Activated CD4-positive, alpha-beta T cell treated with anti-CD3 and anti-CD28 coated beads, Interleukin-10, Interleukin-2, amounts not matched to agents 100 ng/mL and 50 ng/mL, durations not matched to agents 16 hours and 8 hours (primary cell): ENCODE measurements around the gene ABCG1.

Experiments used
- DNase-seq: peaks from one replicate; pipeline ENCODE4 v3.0.0-alpha.2; 2020

Gene ABCG1

DNA sequence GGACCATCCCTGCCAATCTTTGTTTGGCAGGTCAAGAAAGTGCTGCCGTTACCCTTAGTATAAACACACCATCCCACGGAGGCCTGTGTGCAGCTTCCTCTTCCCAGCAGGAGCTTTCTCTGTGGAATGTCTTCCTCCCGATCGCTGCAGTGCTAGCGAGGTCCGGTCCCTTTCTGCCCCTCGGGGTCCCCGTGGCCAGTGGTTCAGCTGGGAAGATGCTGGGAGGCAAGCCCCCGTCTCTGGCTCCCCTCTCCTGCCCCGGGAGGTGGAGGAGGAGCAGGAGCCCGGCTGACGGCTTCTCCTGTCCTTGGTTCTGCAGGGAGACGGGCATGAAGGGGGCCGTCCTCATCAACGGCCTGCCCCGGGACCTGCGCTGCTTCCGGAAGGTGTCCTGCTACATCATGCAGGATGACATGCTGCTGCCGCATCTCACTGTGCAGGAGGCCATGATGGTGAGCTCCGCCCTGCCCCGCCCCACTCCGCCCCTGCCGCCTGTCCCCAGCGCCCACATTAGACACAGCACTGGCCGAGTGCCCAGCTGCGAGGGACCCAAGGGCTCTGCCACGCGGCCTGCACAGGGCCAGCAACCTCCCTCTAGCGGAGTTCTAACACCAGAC, 54.2 kb downstream of the ABCG1 start:
- no peak for DNase-seq

DNA sequence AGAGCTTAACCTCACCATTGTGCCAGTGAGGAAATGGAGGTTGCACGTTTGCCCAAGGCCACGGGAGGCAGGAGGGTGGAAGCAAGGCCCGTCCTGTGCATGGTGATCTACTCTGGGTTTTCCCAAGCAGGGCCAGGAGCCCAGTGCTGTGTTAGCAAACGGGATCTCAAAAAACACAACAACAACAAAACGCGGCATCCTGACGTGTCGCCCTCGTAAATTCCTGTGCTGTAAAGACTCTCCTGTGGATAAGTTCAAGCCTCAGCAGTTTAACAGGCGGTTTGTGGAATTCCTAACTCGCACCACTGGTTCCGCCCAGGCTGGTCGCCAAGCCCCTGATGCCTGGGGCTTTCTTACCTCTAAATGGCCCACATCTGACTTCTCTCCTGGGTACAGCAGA, 57.1 kb downstream of the ABCG1 start:
- DNase-seq: no peak

DNA sequence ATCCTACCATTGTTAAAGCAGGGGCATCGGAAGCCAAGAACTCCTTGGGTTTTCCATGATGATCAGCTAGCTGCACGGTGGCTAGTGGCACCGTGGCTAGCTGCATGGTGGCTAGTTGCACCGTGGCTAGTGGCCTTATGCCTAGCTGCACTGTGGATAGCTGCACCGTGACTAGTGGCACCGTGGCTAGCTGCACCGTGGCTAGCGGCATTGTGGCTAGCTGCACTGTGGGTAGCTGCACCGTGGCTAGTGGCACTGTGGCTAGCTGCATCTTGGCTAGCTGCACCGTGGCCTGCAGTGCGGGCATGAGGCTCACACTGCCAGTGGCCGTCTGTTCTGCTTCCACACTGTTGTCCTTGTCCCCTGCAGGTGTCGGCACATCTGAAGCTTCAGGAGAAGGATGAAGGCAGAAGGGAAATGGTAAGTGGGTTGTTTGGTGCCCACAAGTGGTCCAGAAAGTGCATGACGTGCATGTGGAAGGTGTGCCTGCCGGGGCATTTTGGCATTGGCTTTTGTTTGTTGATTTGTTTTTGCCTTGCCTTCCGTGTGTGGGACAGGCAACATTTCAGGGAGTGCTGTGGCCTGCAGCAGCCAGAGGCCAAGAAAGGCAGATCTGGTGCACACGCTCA, 57.7 kb downstream of the ABCG1 start:
- DNase-seq: no peak

DNA sequence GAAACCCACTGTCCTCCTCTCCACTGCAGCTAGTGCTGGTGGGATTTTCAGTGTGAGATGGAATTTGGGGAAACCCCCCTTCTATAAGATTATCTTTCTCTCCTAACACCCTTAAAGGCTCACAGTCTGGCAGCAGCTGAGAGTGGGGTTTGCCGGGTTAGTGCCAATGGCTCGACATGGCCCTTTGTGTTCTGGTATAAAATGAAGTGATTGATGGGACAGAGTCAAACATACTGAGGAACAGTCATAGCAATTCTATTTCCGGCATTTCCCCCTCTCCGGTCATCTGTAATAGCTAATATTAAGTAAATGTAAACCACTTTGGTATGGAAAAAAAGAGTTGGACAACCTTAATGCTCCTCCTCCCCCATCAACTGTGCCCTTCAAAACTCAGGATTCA, 58.7 kb downstream of the ABCG1 start:
- DNase-seq: no peak

DNA sequence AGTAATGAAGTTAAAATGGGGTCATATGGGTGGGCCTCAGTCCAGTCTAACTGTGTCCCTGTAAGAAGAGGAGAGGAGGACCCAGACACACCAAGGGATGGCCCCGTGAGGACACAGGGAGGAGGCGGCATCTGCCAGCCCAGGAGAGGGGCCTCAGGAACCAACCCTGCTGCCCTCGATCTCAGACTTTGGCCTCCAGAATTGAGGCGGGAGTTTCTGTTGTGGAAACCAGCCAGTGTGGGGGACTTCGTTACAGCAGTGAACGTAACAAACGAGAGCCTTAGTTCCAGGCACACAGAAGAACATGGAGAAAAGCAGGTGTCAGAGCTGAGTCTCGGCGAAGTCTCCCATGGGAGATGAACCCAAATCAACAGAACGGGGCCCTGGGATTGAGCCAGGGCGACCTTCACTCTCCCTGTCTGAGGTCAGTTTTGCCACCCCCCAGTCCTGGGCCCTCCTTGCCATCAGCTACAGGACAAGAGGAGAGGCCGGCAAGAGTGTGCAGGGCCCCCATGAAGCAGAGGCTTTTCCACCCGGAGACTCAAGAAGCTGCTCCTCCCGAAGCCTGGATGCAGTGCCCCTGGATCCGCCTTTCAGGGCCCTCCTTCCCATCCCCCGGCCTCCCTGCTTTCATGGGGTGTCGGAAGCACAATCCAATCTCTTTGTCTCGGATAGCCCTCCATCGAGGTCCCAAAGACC, 59.7 kb downstream of the ABCG1 start:
- no peak for DNase-seq

DNA sequence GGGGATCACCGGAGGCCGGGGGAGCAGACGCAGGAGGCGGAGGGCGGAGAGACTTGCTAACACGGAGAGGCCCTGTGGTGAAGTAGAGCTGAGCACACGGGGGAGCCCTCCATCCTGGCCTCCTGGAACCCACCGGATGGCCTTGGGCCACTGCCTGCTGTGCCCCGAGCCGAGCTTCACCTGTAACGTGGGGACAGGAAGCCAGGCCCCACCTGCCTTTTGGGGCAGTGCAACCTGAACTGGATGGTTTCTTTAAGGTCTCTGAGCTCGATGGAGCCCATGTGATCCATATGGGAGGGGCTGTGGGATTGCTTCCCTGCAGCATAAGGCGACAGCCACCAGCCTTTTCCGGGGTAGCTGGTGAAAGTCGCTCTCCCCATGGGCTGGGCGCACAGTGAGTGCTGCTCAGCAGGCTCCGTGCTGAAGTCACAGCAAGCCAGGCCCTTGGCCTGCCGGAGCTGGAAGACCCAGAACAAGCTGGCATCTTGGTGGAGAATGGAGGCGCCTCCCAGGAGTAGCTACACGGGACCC, 60.5 kb downstream of the ABCG1 start:
- DNase-seq: no peak

DNA sequence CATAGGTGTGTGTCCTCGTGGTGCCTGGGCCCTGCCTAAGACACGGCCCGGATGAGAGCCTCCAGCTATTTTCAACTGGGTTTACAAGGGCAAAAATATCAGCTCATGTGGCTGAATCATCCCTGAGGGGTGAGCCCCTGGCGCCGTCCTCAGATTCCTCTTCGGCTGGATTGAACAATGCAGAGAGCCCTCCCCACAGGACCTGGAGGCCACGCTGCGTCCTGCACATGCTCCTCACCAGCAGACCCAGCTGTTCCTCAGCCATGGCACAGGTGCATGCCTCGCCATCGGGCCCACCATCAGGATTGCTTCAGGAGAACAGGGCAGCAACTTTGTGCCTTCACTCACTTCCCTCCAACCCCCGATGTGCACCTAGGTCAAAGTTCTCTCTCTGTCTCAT, 60.9 kb downstream of the ABCG1 start:
- DNase-seq: no peak

DNA sequence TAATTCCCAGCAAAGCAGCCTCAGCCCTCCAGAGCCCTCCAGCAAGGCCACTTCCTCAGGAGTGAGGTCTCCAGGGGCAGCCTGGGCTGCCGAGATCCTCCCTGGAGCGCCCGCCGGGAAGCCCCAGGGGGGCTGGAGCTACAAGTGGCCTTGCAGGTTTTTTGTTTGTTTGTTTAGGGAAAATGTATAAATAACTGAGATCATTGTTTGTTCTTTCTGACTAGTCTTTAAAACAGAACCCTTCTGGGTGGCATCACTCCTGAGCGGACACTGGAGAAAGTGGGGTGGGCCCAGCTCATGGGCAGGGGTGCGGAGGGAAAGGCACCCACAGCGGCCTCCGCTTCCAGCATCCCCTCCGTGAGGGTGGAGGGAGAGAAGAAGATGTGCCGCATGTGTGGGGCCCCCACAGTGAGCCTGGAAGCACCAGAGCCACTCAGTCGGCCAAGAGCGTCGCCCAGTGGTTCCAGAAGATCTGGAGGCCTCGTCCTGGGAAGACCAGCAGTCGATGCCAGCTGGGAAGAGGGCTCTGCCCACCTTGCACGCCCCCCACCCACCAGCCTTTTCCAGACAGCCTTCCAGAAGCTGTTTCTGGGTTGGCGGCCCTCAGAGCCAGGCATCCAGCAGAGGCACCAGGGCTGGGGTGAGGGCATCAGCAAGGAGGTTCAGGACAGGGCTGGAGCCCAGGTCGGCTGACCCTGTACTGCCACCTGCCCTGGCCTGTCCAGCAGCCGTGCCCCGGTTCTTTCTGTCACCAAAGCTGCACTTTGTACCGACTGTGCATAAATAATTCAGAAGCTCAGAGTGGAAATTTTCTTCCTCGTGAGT, 61.6 kb downstream of the ABCG1 start:
- no peak for DNase-seq

DNA sequence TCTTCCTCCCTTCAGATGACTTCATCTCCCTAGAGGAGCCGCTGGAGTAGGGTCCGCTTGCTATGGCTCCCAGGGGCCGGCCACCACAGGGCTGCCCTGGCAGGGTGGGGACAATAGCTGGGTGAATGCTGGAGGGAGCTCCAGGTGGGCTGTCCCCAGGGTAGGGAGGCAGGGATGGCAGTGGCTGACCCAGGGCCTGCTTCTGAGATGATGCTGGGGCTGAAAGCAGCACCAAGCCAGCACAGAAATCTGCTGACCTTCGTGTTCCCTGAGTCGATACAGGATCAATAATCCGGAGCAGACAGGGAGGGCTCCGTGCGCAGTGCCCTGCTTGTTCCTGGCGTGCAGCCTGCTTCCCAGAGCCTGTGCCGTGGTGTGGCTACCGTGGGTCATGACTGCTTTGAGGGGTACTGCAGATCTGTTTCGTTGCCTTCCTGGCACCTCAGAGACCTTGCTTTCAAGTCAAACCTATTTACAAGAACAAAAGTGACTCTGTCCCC, 62.3 kb downstream of the ABCG1 start:
- DNase-seq: no peak

DNA sequence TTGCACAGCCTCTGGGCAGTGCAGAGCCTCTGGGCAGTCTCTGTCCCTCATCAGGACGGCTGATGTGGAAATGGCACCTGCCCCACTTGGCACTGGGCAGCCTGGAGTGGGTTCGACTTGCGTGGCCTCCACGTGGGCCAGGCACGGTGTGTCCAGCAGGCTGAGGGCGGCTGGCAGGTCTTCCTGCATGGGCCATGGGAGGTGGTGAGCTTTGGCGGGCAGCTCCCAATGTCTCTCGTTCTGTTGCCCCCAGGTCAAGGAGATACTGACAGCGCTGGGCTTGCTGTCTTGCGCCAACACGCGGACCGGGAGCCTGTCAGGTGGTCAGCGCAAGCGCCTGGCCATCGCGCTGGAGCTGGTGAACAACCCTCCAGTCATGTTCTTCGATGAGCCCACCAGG, 63.1 kb downstream of the ABCG1 start:
- no peak for DNase-seq

DNA sequence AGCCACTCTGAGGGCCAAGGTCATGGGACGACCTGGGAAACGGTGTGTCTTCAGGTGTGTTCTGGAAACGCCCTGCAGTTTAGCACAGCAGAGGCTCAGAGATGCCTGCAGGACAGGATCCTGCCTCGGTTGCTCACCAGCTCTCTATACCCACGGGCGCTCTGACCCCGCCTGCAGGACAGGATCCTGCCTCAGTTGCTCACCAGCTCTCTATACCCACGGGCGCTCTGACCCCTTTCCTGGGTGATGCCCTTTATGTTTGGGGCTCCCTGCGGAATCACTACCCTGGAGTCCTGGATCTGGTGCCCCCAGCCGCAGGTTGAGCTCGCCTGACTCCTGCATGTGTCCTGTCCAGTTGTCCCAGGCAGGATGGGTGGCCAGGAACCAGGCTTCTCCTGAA, 63.8 kb downstream of the ABCG1 start:
- DNase-seq: no peak

DNA sequence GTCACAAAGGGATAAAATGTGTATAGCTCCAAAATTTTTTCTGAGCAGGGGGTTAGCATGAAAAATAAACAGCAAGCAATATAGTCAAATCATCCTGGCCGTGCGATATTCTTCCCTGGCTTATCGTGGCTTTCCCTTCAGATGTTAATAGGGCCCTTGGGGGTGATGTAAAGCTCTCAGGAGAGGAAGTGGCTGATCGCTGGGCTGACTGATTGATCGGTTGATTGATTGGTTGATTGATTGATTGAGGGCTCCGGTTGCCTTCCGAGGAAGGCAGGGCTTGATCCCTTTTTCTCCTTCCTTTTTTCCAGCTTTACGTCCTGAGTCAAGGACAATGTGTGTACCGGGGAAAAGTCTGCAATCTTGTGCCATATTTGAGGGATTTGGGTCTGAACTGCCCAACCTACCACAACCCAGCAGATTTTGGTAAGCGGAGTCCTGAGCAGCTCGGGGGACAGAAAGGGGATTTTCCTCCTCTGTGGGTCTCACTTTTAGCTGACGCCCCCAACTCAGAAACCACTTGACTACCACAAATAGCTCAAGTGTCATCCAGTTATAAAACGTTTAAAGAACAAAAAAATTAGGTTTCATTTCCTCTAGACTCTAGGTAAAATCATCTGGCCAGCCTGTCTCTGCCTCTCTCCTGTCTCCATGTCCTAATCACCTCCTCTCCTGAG, 66.8 kb downstream of the ABCG1 start:
- no peak for DNase-seq

DNA sequence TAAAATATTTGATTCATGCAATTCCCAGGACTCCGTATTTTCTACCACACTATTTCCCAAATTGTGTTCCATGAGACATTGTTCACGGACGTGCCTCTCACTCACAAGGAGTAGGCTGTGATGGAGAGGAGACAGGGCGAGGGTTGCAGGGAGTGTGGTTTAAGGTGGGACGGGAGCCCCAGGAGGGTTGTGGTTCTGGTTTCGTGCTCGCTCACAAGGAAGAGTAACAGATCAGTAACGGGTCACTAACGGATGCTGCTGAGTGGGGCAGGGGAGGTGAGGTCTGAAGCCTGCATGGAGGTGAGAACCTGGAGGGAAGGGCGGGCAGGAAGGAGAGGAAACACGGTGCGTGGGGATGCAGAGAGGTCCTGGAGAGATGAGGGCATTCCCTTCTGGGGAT, 67.5 kb downstream of the ABCG1 start:
- no peak for DNase-seq

DNA sequence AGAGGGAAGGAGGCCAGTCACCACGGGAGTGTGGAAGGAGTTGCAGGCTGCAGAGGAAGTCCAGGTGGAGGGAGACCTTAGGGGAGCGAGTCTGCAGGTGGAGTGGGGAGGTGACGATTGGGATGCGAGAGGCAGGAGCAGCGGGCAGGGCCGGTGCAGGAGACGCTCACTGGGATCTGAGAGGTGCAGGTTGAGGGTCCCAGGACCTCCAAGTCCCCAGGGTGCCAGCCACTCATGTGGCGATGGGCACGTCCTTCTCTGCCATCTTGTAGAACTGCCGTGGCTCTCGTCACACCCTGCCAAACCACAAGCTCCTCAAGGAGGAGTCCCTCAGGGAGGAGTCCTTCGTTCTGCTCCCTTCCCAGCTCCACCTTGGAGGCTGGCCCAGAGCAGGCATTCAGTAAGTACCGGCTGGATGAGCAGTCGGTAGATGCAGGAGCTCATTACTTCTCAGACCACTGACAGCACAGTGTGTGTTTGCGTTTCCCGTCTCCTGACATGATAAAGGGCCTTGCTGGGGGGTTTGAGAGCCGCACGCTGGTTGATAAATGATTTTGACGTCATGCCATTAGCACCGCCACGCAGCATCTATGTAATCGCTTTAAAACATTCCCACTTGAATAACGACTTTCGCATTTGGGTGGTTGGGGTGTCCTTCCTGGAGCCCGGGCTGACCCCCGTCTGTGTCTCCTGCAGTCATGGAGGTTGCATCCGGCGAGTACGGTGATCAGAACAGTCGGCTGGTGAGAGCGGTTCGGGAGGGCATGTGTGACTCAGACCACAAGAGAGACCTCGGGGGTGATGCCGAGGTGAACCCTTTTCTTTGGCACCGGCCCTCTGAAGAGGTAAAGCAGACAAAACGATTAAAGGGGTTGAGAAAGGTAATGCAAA, 68.5 kb downstream of the ABCG1 start:
- no peak for DNase-seq

DNA sequence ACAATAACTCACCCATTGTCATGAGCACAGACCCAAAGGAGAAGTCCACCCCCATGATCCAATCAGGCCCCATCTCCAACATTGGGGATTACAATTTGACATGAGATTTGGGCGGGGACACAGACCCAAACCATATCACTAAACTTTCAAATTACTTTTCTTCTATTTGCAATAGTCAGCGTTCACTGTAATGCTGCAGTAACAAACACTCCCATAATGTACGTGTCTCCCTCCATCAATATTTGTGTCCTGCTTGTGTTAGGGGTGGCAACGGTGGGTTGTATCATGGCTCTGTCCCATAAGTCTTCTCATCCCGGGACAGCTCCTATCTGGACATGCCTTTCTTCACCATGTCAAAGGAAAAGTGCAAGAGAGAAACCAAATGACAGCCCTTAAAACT, 70.0 kb downstream of the ABCG1 start:
- no peak for DNase-seq

DNA sequence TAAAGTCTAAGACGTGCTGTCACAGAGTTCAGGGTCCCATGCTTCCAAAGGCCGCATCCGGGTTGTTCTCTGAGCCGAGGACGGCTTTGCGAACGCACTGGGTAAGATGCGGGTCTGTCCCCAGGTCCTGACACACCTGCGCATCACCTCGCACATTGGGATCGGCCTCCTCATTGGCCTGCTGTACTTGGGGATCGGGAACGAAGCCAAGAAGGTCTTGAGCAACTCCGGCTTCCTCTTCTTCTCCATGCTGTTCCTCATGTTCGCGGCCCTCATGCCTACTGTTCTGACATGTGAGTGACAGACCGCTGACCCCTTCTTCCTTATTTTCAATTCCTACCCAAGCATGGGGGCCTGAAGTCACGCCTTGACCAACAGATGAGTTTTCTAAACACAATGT, 71.0 kb downstream of the ABCG1 start:
- DNase-seq: no peak

DNA sequence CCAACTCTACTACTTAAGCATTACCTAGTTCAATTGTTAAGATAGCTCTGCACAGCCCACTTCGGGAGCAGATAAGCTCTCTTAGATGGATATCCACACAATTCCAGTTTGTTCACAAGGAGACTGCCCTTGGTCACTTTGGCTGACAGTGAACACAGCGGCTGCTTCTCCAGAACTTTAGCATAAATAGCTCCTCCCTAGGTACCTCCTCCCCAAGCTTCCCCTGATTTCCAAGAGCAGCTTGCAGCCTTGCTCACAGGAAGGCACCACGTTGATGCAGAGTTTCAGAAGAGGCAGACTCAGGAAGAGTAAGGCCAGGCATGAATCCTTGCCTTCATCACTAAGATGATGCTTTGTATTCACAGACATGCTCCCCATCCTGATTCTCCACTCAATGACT, 71.6 kb downstream of the ABCG1 start:
- DNase-seq: no peak

DNA sequence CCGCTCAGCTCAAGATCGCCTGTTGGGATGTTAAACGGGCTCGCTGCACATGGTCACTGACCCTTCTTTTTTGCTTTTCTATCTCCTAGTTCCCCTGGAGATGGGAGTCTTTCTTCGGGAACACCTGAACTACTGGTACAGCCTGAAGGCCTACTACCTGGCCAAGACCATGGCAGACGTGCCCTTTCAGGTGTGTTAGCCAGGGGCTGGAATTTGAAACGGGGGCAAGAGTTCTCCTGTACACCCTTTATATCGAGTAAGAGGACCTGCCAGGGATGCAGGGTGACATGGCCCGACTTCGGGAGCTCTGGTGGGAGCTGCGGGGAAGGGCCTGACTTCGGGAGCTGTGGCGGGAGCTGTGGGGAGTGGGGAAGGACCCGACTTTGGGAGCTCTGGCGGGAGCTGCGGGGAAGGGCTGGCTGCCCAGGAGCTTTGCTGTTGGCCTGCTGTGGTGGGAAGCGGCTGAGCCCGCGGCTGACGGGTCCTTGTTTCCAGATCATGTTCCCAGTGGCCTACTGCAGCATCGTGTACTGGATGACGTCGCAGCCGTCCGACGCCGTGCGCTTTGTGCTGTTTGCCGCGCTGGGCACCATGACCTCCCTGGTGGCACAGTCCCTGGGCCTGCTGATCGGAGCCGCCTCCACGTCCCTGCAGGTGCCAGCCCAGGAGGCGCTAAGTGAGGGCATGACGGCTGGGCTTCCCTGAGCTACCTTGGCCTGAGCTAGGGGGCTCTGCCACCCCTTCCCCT, 72.2 kb downstream of the ABCG1 start:
- no peak for DNase-seq

DNA sequence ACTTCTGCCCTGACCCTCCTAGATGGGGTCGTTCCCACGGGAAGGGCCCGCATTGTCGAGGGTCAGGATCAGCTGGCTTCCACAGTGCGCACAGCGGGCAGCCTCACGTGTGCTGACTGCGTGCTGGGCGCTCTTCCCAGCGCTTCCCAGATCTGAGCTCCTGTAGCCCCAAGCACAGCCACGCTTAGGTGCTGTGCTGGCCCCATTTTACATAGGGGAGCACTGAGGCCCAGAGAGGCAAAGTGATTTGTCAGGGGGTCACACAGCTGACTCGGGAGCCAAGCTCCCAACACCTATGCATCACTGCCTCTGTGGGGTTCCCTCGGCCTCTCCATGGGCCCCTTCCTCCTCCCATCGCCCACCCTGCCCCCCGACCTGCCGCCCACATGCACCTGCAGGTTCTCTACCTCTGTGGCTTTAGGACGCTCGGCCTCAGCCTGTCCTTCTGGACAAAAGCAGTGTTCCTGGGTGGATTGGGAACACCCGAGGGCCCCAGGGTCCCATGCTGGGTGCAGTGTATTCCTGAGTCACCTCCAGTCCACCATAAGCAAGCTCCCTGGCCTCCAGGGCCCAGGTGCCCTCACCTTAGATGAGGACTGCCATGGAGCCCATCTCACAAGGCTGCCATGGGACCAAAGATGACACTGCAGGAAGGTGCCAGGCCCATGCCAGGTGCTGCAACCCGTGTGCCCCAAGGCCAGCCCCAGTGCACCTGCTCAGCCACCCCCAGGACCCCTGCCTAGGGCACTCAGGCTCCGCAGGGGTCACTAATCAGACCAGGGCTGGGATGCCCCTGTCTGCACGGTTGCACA, 73.0 kb downstream of the ABCG1 start:
- no peak for DNase-seq
